CD4-positive, alpha-beta T cell (primary cell): Measurements from ENCODE around the gene NPAS4. TPM values are rescaled to one million over a fixed set of nuclear protein-coding genes. Genes with fewer than 3 reads are reported as not detected.

Experiments
- ATAC-seq: fragments of 200-7000 bp; cut with Tn5 transposase; one replicate; pipeline ENCODE4 v1.10.0; 2022; ENCODE audit warnings: mild to moderate bottlenecking; ENCODE audit not compliant: poor library complexity
- CTCF ChIA-PET: fragments of 350-600 bp; sonication (Branson Sonifier 250); formaldehyde crosslinking; loops from one replicate; lab custom pipeline; 2021; ENCODE audit warnings: antibody characterized with exemption, inconsistent platforms; lab: Charles Lee
- POLR2A ChIA-PET: fragments of 350-600 bp; sonication (Branson Sonifier 250); formaldehyde crosslinking; loops from one replicate; lab custom pipeline; 2021; ENCODE audit warnings: antibody characterized with exemption, inconsistent platforms; lab: Charles Lee
- DNase-seq, 14 experiments: peaks; one replicate each; pipeline ENCODE4 v3.0.0-alpha.2; 2013 to 2020; ENCODE audit warnings: mixed read lengths in 2 of 14
- H3K27ac ChIP-seq, 2 donors: one replicate each; pipeline versions ENCODE4 v1.5.1 to v1.7.0; 2013; ENCODE audit warnings: low read length in 2 of 2, low read depth in 1 of 2, mild to moderate bottlenecking in 1 of 2
- H3K27me3 ChIP-seq, 2 experiments: 1 replicate in 1 of 2; 2 replicates in 1 of 2; pipeline versions ENCODE4 v1.6.1 to v1.7.0; 2013; ENCODE audit warnings: low read length in 2 of 2, control low read depth in 1 of 2, mild to moderate bottlenecking in 1 of 2, moderate library complexity in 1 of 2; ENCODE audit not compliant: insufficient read depth in 2 of 2, control insufficient read depth in 1 of 2
- H3K36me3 ChIP-seq: one replicate; pipeline ENCODE4 v1.6.1; 2013; ENCODE audit warnings: low read length, control low read depth; ENCODE audit not compliant: insufficient read depth
- H3K4me1 ChIP-seq: one replicate; pipeline ENCODE4 v1.6.1; 2013; ENCODE audit warnings: low read length, control low read depth; ENCODE audit not compliant: insufficient read depth
- H3K4me3 ChIP-seq: one replicate; pipeline ENCODE4 v1.5.1; 2013; ENCODE audit warnings: mild to moderate bottlenecking, low read length, moderate library complexity
- H3K9me3 ChIP-seq, 2 experiments: 1 replicate in 1 of 2; 2 replicates in 1 of 2; pipeline versions ENCODE4 v1.6.1 to v1.7.0; 2013; ENCODE audit warnings: low read length in 2 of 2, mild to moderate bottlenecking in 2 of 2, control low read depth in 1 of 2, moderate library complexity in 1 of 2; ENCODE audit not compliant: control insufficient read depth in 1 of 2, insufficient read depth in 1 of 2
- H3K27ac Mint-ChIP-seq: one replicate; pipeline ENCODE4 v1.8.0; 2020; ENCODE audit warnings: mixed read lengths
- H3K27me3 Mint-ChIP-seq: one replicate; pipeline ENCODE4 v1.8.0; 2021; ENCODE audit warnings: mixed read lengths
- H3K36me3 Mint-ChIP-seq: one replicate; pipeline ENCODE4 v1.8.0; 2021; ENCODE audit warnings: low read depth, mixed read lengths
- H3K4me1 Mint-ChIP-seq: one replicate; pipeline ENCODE4 v1.8.0; 2021; ENCODE audit warnings: low read depth, mixed read lengths
- H3K4me3 Mint-ChIP-seq: one replicate; pipeline ENCODE4 v1.8.0; 2020; ENCODE audit warnings: mild to moderate bottlenecking, mixed read lengths
- H3K9me3 Mint-ChIP-seq: one replicate; pipeline ENCODE4 v1.8.0; 2020; ENCODE audit warnings: mixed read lengths
- intact Hi-C, 2 experiments: fragments of 100-400 bp; cut with DNase I in 1 of 2; cut with micrococcal nuclease in 1 of 2; formaldehyde crosslinking; loops; one replicate each; pipeline versions ENCODE4 v1.15.1 to v1.9.0; 2023 to 2025; cut with DNase I, micrococcal nuclease
- total RNA-seq, 174 experiments: library from RNA in 2 of 174; stranded (reverse) in 2 of 174; gene quantifications; one replicate each; pipeline ENCODE4 v1.2.3 and lab custom pipeline; 2021 to 2026
- TF ChIP-seq, protein P1 (sequence below): fragments of 200-600 bp; IDR thresholded peaks from one replicate; pipeline ENCODE4 v1.8.0; 2022; ENCODE audit warnings: antibody characterized with exemption, mild to moderate bottlenecking

Gene NPAS4
- total RNA-seq, 2 experiments from 2014 or later, result not detected

DNA sequence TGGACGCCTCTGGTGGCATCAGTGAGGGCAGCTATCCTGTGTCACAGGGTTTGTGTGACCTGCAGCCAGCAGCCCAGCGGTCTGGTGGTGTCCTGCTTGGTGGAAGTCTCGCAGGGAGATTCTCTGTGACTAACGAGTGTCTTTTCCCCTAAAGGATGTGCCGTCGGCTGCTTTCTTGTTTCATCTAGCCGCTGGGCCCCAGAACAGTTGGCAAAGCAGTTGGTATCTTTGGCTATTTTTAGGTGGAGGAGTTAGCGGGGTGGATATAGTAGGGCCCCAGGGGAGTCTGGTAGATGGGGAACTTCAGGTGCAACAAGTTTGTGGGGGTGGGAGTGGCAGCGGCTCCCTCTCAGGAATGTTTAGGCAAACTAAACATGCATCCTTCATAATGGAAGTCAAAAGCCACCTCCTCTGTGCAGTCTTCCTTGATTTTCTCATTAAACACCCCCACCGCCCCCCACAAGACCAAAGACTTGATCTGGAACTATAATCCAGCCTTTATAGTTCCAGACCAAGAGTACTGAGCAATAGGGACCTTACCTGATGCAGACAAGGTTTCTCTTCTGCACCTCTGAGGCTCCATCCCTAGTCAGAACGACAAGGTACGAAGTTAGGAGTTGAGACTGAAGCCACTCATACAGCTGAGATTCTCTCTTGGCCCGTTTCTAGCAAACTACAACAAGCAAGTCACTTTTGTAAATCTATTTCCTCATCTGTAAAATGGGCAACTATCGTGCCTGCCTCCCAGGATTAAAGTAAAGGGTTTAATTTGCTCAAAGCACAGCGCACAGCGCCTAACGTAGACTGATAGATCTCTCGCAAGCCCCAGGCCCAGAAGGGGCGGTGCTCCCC, 44.8 kb downstream of the NPAS4 start:
- H3K4me1 ChIP-seq, result peaks cover 26% of the 10 kb centered on the region
- H3K27me3 ChIP-seq, result no peaks in the 10 kb centered on the region
- DNase-seq (no peak), ATAC-seq (no peak)
- H3K36me3 ChIP-seq, result peaks cover 3% of the 10 kb centered on the region
- H3K9me3 ChIP-seq, result peaks cover 0 to 5% of the 10 kb centered on the region in 2 experiments
- TF ChIP-seq, protein P1, sequence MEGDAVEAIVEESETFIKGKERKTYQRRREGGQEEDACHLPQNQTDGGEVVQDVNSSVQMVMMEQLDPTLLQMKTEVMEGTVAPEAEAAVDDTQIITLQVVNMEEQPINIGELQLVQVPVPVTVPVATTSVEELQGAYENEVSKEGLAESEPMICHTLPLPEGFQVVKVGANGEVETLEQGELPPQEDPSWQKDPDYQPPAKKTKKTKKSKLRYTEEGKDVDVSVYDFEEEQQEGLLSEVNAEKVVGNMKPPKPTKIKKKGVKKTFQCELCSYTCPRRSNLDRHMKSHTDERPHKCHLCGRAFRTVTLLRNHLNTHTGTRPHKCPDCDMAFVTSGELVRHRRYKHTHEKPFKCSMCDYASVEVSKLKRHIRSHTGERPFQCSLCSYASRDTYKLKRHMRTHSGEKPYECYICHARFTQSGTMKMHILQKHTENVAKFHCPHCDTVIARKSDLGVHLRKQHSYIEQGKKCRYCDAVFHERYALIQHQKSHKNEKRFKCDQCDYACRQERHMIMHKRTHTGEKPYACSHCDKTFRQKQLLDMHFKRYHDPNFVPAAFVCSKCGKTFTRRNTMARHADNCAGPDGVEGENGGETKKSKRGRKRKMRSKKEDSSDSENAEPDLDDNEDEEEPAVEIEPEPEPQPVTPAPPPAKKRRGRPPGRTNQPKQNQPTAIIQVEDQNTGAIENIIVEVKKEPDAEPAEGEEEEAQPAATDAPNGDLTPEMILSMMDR, result no peak
- no peaks in the 10 kb centered on the region for H3K36me3 Mint-ChIP-seq
- intact Hi-C loops, result loop anchor here (1.0 to 5.0 kb wide), 8 partner anchors 15 to 943 kb away; partner anchors contain the start of genes MRPL11 (in 2 of the 2), ACTN3 (in 1 of the 2), DPP3 (in 1 of the 2) and PC (in 1 of the 2)
- CTCF ChIA-PET, result interaction anchor here (0.6 to 3.0 kb wide), 3 partner anchors 14 to 219 kb away, joined by 3 to 25 read pairs (median 12); partner anchors contain the start of genes DPP3 and MRPL11
- POLR2A ChIA-PET, result interaction anchor here (0.6 to 4.9 kb wide), 12 partner anchors 14 to 313 kb away, joined by 3 to 88 read pairs (median 7); partner anchors contain the start of genes ACTN3, BBS1, CTSF and DPP3
- peak overlapping the region; percentile 86 for H3K27ac Mint-ChIP-seq
- peak overlapping the region; percentile 84 to 90 for H3K27ac ChIP-seq
- peak overlapping the region; percentile 92 for H3K4me3 Mint-ChIP-seq
- H3K4me1 Mint-ChIP-seq, result peaks cover 27% of the 10 kb centered on the region
- H3K27me3 Mint-ChIP-seq, result no peaks in the 10 kb centered on the region
- H3K9me3 Mint-ChIP-seq, result no peaks in the 10 kb centered on the region
- peak overlapping the region; percentile 76 for H3K4me3 ChIP-seq

DNA sequence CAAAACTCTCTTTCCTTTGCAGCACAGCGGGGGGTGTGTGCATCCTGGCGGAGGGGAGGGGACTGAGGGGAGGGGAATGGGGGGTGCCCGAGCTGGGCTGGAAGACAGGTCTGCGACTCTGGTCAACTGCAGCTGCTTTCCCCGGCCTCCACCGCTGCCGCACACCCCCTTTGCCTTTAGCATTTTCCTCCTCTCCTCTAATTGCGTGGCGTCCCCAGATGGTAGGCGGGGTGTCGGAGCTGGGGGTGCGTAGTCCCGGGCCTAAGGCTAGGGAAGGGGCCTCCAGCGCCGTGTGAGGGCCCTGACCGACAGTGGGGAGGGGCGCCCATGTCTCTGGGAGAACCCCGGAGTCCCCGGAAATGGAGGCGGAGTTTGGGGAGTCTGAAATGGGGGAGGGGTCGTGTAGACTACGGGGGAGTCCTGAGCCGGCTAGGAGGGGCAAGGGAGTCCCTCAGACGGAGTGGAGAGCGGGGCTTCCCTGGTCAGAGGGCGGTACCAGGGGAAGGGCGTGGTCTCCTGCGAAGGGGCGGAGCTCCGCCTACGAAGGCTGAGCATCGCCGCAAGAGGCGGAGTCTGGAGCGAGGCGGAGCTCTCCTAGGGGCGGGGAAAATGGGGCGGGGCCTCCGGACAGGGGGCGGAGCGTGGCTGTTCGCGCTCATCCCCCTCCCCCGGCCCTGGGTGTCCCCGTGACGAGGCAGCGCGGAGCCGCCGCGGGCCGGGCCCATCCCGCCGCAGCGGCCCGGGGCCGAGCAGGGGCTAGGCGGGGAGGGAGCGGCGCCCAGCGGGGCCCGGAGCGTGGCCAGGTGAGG, 45.6 kb downstream of the NPAS4 start, which contains the start of gene PELI3:
TSS of gene PELI3 (plus strand) at position 681 of the 809 bp plus-strand sequence. CDS start 1,224 bp downstream, outside the sequence.
- ChIA-PET POLR2A (interaction anchor here (0.6 to 4.9 kb wide), 20 partner anchors 11 to 802 kb away, joined by 3 to 88 read pairs (median 4); partner anchors contain the start of genes ACTN3, BBS1, CTSF and DPP3), CTCF (interaction anchor here (0.6 to 3.0 kb wide), 4 partner anchors 13 to 218 kb away, joined by 3 to 25 read pairs (median 8); partner anchors contain the start of genes DPP3 and MRPL11)
- peaks cover 4% of the 10 kb centered on the region for H3K36me3 Mint-ChIP-seq
- Histone ChIP-seq H3K4me1 (peaks cover 26% of the 10 kb centered on the region), H3K4me3 (peak within 1 kb of the TSS; percentile 76), H3K9me3 (no peaks in the 10 kb centered on the region), H3K27ac (peak within 1 kb of the TSS; percentile 84 to 90), H3K27me3 (no peaks in the 10 kb centered on the region), H3K36me3 (peaks cover 4% of the 10 kb centered on the region)
- H3K9me3 Mint-ChIP-seq, result no peaks in the 10 kb centered on the region
- peak; percentile 86 for ATAC-seq
- no peaks in the 10 kb centered on the region for H3K27me3 Mint-ChIP-seq
- peak; percentile 92 to 98 (median 95) for DNase-seq
- TF ChIP-seq, protein P1, result no peak
- peak within 1 kb of the TSS; percentile 92 for H3K4me3 Mint-ChIP-seq
- peak within 1 kb of the TSS; percentile 86 for H3K27ac Mint-ChIP-seq
- intact Hi-C loops, result loop anchor here (1.0 to 5.0 kb wide), 8 partner anchors 14 to 944 kb away; partner anchors contain the start of genes MRPL11 (in 2 of the 2), ACTN3 (in 1 of the 2), DPP3 (in 1 of the 2) and PC (in 1 of the 2)
- H3K4me1 Mint-ChIP-seq, result peaks cover 27% of the 10 kb centered on the region
